GM21367 (cell line): ENCODE data around the gene TMEM266.

Experiments
- ATAC-seq: cut with Tn5 transposase; IDR thresholded peaks from one replicate; pipeline ENCODE4 v1.9.1; 2021; ENCODE audit not compliant: unreplicated experiment

The TMEM266 gene

GRCh38 chr15:76179023-76179422, 119.2 kb downstream of the TMEM266 start:
- ATAC-seq = no peak

DNA sequence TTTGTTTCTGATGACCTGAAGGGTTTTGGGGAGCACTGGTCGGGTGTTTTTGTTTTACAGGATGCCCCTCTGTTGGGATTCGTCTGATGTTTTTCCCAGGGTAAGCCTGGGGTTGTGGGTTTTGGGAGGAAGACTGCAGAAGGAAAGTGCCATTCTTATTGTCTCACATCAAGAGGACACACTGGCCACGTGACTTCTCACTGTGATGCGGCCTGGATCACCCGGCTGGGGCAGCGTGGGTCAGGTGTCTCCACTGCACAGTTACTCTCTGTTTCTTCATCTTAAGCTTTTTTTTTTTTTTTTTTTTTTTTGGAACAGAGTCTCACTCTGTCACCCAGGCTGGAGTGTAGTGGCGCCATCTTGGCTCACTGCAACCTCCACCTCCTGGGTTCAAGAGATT, 120.5 kb downstream of the TMEM266 start:
- no peak for ATAC-seq

DNA sequence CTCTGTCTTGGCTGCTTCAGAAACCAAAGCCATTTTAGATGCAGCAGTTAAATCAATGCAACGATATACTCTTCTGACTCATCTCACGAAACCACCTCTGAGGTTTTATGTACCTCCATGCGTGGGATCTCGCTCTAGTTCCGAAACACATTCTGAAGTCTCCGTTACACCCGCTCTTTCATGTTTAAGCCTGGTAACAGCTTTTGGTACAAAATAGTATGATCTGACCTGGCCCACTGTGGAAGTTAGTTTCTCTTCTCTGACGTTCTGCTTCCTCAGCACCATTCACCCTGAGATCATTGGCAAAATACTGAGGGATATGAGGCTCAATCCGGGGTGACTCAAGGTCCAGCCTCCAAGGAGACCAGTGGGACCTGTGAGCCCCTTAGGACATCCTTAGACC, 121.9 kb downstream of the TMEM266 start:
- ATAC-seq = no peak

DNA sequence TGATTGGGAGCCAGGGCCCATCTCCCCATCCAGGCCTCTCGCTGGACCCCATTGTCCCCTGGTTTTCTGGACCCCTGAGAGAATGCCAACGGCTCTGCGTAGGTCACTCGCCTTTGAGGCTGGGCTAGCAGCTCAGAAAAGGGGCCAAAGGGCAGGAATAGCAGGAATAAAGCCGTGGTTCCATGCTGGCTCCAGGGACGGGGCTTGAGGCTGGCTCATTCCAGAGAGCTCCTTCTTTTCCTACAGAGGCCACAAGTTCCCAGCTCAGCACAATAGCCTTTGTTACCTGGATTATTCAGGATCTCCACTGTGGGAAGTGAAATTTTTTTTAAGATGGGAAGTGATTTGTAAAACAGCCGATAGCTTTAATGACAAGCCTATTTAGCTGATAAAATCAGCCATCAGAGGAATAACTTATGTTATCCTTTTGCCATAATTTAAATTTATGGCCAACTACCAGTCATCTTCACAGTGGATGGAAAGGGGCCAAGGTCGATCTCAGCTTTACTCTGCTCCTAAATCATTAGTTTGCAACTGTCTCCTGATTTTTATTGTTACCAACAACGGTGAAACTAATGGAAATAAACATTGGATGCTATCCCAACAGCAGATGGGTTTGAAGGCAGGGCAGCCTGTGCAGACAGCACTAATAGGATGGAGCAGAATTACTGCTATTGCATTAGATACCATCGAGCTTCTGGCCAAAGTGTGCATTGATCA, 124.3 kb downstream of the TMEM266 start:
- no peak for ATAC-seq

GRCh38 chr15:76184650-76185035, 124.9 kb downstream of the TMEM266 start:
- ATAC-seq = no peak

- ATAC-seq = no peak
Observed at GRCh38 chr15:76185716-76186115, 125.9 kb downstream of the TMEM266 start.

- no peak for ATAC-seq
Observed at GRCh38 chr15:76187163-76187562, 127.4 kb downstream of the TMEM266 start.

GRCh38 chr15:76189106-76189505, 129.3 kb downstream of the TMEM266 start:
- ATAC-seq = no peak

GRCh38 chr15:76190070-76190564, 130.3 kb downstream of the TMEM266 start:
- no peak for ATAC-seq

DNA sequence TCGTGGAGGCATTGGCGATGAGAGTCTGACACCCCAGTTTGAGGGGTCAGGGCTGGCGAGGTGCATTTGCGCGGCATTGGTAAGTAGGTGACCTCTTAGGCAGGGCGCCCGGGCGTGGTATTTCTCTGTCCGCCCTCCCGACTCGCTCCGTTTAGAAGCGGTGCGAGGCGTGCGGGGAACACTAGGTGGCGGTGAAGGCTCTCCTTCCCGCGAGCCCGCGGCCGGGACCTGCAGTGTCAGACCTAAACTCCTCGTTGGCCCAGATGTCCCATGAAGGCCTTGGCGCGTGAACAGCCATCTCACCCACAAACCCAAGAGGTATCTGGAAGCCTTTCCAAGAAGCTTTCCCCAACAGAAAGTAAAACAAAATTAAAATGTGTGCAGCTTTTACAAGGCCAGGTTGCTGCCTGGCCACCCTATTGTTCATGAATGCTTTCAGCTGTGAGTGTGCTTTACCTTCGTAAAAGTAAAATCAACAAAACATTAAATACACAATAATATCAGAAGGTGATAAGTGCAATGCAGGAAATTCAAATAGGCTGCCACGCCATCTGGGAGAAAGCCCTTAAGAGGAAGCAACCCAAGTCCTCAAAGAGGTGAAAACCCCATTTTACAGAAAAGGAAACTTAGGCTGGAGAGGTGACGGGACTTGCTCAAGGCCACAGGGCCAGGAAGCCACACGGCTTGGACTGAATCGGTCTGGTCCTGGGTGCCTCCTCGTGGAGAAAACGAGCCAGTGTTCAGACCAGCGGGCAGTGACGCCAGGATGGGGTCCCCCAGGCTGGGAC, 131.2 kb downstream of the TMEM266 start:
- no peak for ATAC-seq

- no peak for ATAC-seq
Observed at GRCh38 chr15:76191539-76192244, 131.9 kb downstream of the TMEM266 start.

GRCh38 chr15:76192715-76193114, 132.9 kb downstream of the TMEM266 start:
- no peak for ATAC-seq

GRCh38 chr15:76193934-76194333, 134.1 kb downstream of the TMEM266 start:
- no peak for ATAC-seq

DNA sequence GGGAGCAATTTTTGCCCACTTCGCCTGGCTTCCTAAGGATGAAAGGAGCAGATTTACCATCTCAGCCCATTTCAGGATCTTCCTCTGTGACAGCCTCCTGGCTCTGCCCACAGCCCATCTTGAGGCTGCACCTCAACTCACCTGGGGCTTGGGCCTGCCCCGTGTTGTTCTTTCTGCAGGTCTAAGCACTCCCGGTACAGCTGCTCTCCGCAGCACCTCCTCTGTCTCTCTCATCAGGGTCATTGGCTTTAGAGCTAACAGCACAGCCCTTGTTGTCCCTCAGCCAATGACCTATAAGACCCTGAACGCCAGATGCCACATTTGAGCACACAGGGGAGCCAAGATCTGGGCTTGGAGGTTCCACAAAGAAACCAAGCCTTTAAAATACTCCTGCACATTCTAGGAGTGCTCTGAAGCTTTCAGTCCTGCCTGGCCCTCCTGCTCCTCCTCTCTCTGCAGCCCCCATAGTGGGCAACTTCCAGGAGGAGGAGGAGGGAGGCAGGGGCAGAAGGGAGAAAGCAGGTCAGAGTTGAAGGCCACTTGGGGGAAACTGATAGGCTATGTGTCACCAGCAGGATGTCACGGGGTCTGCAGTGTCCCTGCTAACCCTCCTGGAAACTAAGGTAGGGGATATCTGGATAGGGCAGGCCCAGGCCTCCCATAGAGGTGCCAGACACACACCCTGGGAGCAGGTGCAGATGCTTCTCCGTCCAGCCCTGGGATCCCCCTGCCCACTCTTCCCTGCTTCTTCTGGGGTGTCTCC, 135.9 kb downstream of the TMEM266 start:
- no peak for ATAC-seq

DNA sequence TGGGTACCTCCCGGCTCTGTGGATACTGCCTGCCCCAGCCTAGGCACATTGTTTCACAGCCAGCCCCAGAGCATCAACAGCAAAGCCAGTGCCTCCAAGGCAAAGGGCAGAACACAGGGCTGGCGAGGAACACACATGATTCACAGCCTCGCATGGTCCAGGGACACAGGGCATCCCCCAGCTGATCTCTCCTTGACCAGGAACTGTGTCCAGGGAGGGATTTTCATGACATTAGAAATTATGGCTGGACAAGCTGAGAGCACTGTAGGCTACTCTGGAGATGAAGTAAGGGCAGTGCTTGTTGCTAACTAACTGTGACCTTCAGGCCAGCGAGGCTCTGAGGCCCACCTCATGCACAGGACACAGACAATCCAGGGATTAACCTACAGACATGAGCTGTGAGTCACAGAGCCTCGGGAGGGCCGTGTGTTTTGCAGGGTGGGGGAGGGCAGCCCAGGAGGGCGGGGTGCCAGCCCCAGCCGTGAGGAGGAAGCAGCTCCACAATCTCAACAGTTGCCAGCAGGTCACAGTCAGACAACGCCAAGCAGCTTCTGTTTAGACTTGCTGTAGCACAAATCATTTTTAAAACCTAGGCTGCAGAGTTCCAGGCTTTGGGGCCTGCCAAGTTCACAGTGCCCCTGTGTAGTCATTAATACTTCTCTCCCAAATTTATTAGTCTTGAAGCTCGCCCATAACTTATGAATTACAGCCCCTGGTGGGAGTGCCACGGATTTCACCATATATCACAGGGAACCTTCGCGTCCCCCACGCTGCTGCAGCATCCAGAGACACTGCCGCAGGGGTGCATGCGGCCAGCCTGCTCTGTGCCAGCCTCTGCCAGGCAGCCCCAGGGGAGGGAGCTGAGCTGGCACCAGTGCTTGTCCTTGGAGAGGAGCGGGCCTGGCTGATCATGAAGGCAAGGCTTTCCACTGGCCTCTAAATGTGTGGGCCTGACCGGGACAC, 136.8 kb downstream of the TMEM266 start:
- ATAC-seq = no peak

- ATAC-seq = no peak
Observed at GRCh38 chr15:76197703-76198455, 138.1 kb downstream of the TMEM266 start.

GRCh38 chr15:76198456-76199105, 138.8 kb downstream of the TMEM266 start:
- ATAC-seq = no peak
